Progenitor cell of endocrine pancreas (in vitro differentiated cells): ENCODE measurements around the gene PRUNE2. TPM values are rescaled to one million over a fixed set of nuclear protein-coding genes. Genes with fewer than 3 reads are reported as not detected.

Experiments
- DNase-seq: peaks from one replicate; pipeline ENCODE4 v3.0.0; 2021; ENCODE audit warnings: low spot score; ENCODE audit not compliant: unreplicated experiment
- H3K27ac Mint-ChIP-seq: 2 replicates; pipeline ENCODE4 v1.8.0; 2021; ENCODE audit warnings: mild to moderate bottlenecking, moderate library complexity, mixed read lengths
- H3K27me3 Mint-ChIP-seq: 2 replicates; pipeline ENCODE4 v1.8.0; 2021; ENCODE audit warnings: mixed read lengths
- H3K36me3 Mint-ChIP-seq: 2 replicates; pipeline ENCODE4 v1.8.0; 2022; ENCODE audit warnings: mixed read lengths; ENCODE audit not compliant: insufficient read depth
- H3K4me1 Mint-ChIP-seq: 2 replicates; pipeline ENCODE4 v1.8.0; 2021; ENCODE audit warnings: low read depth, mixed read lengths
- H3K4me3 Mint-ChIP-seq: 2 replicates; pipeline ENCODE4 v1.8.0; 2021; ENCODE audit warnings: low read depth, mild to moderate bottlenecking, moderate library complexity, mixed read lengths
- H3K9me3 Mint-ChIP-seq: 2 replicates; pipeline ENCODE4 v1.8.0; 2021; ENCODE audit warnings: low read depth, mixed read lengths
- CTCF ChIP-seq: fragments of 200-600 bp; sonication (generic); IDR thresholded peaks from one replicate; pipeline ENCODE4 v1.5.0; 2021; ENCODE audit warnings: antibody characterized with exemption, mild to moderate bottlenecking; ENCODE audit not compliant: unreplicated experiment
- total RNA-seq: library from RNA; stranded (reverse); gene quantifications from 2 replicates; pipeline ENCODE4 v1.2.1, GENCODE V29; 2021

The PRUNE2 gene
- total RNA-seq, 1 donor from 2014 or later, result 5.6 TPM

GRCh38 chr9:76729980-76730737 is 175.8 kb downstream of the PRUNE2 start:
- H3K36me3 Mint-ChIP-seq, result no peaks in the 10 kb centered on the region
- no peak overlapping the region for H3K4me3 Mint-ChIP-seq
- TF ChIP-seq CTCF, result no peak
- peak overlapping the region; percentile 2 for H3K27ac Mint-ChIP-seq
- peaks cover 46% of the 10 kb centered on the region for H3K27me3 Mint-ChIP-seq
- H3K9me3 Mint-ChIP-seq, result no peaks in the 10 kb centered on the region
- no peak for DNase-seq
- H3K4me1 Mint-ChIP-seq, result peaks cover 20% of the 10 kb centered on the region

- no peak for DNase-seq
- Mint-ChIP-seq H3K4me1 (peaks cover 22% of the 10 kb centered on the region), H3K27me3 (peaks cover 45% of the 10 kb centered on the region), H3K27ac (no peak overlapping the region), H3K36me3 (no peaks in the 10 kb centered on the region), H3K9me3 (no peaks in the 10 kb centered on the region), H3K4me3 (no peak overlapping the region)
- TF ChIP-seq CTCF, result no peak
These were observed 176.8 kb downstream of the PRUNE2 start for GRCh38 chr9:76729116-76729515.

- Mint-ChIP-seq H3K27me3 (peaks cover 37% of the 10 kb centered on the region), H3K4me3 (no peak overlapping the region), H3K9me3 (no peaks in the 10 kb centered on the region), H3K4me1 (peaks cover 22% of the 10 kb centered on the region), H3K36me3 (no peaks in the 10 kb centered on the region), H3K27ac (no peak overlapping the region)
- no peak for TF ChIP-seq CTCF
- DNase-seq, result no peak
These were observed 180.0 kb downstream of the PRUNE2 start for GRCh38 chr9:76725885-76726284.

GRCh38 chr9:76725011-76725546 is 180.8 kb downstream of the PRUNE2 start:
- Mint-ChIP-seq H3K27ac (no peak overlapping the region), H3K9me3 (no peaks in the 10 kb centered on the region), H3K36me3 (no peaks in the 10 kb centered on the region), H3K4me1 (peaks cover 17% of the 10 kb centered on the region), H3K27me3 (peaks cover 37% of the 10 kb centered on the region), H3K4me3 (no peak overlapping the region)
- no peak for DNase-seq
- no peak for TF ChIP-seq CTCF

- peaks cover 22% of the 10 kb centered on the region for H3K27me3 Mint-ChIP-seq
- no peak overlapping the region for H3K27ac Mint-ChIP-seq
- peaks cover 25% of the 10 kb centered on the region for H3K4me1 Mint-ChIP-seq
- H3K36me3 Mint-ChIP-seq, result no peaks in the 10 kb centered on the region
- no peak overlapping the region for H3K4me3 Mint-ChIP-seq
- H3K9me3 Mint-ChIP-seq, result no peaks in the 10 kb centered on the region
- no peak for DNase-seq
- no peak for TF ChIP-seq CTCF
These were observed 185.7 kb downstream of the PRUNE2 start for GRCh38 chr9:76720245-76720644.
